Upper lobe of left lung (tissue), 6 donors: ENCODE results near the gene UCP3. TPM values are rescaled to one million over a fixed set of nuclear protein-coding genes. Genes with fewer than 3 reads are reported as not detected.

ENCODE experiments used
- ATAC-seq, 2 donors: fragments of 200-7000 bp; cut with Tn5 transposase; one replicate each; pipeline ENCODE4 v1.9.1; 2022; ENCODE audit warnings: mild to moderate bottlenecking in 2 of 2, moderate library complexity in 2 of 2; ENCODE audit not compliant: low FRiP score in 2 of 2
- DNase-seq, 2 donors: peaks; one replicate each; pipeline ENCODE4 v3.0.0-alpha.2; 2019 to 2020
- H3K27ac ChIP-seq, 4 donors: fragments of 200-600 bp; sonication (generic); one replicate each; pipeline ENCODE4 v1.5.1; 2016 to 2019
- H3K27me3 ChIP-seq, 4 donors: fragments of 200-600 bp; sonication (generic); one replicate each; pipeline ENCODE4 v1.5.1; 2017 to 2019
- H3K36me3 ChIP-seq, 4 donors: fragments of 200-600 bp; sonication (generic); one replicate each; pipeline ENCODE4 v1.5.1; 2016 to 2019
- H3K4me1 ChIP-seq, 4 donors: fragments of 200-600 bp; sonication (generic); one replicate each; pipeline ENCODE4 v1.5.1; 2018 to 2019
- H3K4me3 ChIP-seq, 4 donors: fragments of 200-600 bp; sonication (generic); one replicate each; pipeline ENCODE4 v1.5.1; 2017 to 2019; ENCODE audit warnings: mild to moderate bottlenecking in 2 of 4, moderate library complexity in 1 of 4
- H3K9me3 ChIP-seq, 4 donors: fragments of 200-600 bp; sonication (generic); one replicate each; pipeline ENCODE4 v1.5.1; 2018 to 2019
- EP300 ChIP-seq, 4 donors: sonication (generic); formaldehyde crosslinking; IDR thresholded peaks; one replicate each; pipeline ENCODE4 v1.5.1; 2017; ENCODE audit warnings: antibody characterized with exemption in 4 of 4, control low read depth in 2 of 4
- POLR2A ChIP-seq, 4 donors: fragments of 450-650 bp; IDR thresholded peaks; one replicate each; pipeline ENCODE4 v1.5.1; 2016 to 2017; ENCODE audit warnings: antibody characterized with exemption in 4 of 4, mild to moderate bottlenecking in 2 of 4
- POLR2AphosphoS5 ChIP-seq, 2 donors: sonication (generic); formaldehyde crosslinking; IDR thresholded peaks; one replicate each; pipeline ENCODE4 v1.5.1; 2017; ENCODE audit warnings: antibody characterized with exemption in 2 of 2
- WGBS, 2 donors: methylation state at CpG; one replicate each; pipeline ENCODE4 v1.1.5; 2017 to 2018; 5-methylcytosine and 5-hydroxymethylcytosine counted together
- total RNA-seq, 6 donors: library from RNA; depleted of rRNA in 4 of 6; stranded (reverse); fragments of >200 nt in 4 of 6; gene quantifications; one replicate each; pipeline versions ENCODE4 v1.1.0 to v1.2.1, GENCODE V29; 2016 to 2021
- TF ChIP-seq, protein P1 (sequence below), 6 experiments: fragments of 450-650 bp in 4 of 6; fragments of 200-600 bp in 2 of 6; sonication (generic) in 2 of 6; IDR thresholded peaks; one replicate each; pipeline ENCODE4 v1.5.1; 2016 to 2019; ENCODE audit warnings: antibody characterized with exemption in 6 of 6
- donor health status: DM: no; HTN: no; CAD: no; lungs with moderate emphysema.
- donor health status: DM: no; HTN: yes; CAD: no; lungs with severe emphysema.

UCP3 gene
- total RNA-seq, 6 donors from 2014 or later, result 1.2 to 5.2 (median 2.4) TPM

GRCh38 chr11:74048993-74049392 lies 40.1 kb upstream of the UCP3 start:
- no peak for DNase-seq
- Histone ChIP-seq H3K27me3 (no peaks in the 10 kb centered on the region), H3K4me3 (no peak overlapping the region), H3K27ac (no peak overlapping the region), H3K36me3 (peaks cover 14 to 41% (median 17%) of the 10 kb centered on the region in 4 donors), H3K4me1 (no peaks in the 10 kb centered on the region), H3K9me3 (no peaks in the 10 kb centered on the region)
- TF ChIP-seq EP300 (IDR thresholded peaks at IDR 0.05), result no peak
- TF ChIP-seq, protein P1, sequence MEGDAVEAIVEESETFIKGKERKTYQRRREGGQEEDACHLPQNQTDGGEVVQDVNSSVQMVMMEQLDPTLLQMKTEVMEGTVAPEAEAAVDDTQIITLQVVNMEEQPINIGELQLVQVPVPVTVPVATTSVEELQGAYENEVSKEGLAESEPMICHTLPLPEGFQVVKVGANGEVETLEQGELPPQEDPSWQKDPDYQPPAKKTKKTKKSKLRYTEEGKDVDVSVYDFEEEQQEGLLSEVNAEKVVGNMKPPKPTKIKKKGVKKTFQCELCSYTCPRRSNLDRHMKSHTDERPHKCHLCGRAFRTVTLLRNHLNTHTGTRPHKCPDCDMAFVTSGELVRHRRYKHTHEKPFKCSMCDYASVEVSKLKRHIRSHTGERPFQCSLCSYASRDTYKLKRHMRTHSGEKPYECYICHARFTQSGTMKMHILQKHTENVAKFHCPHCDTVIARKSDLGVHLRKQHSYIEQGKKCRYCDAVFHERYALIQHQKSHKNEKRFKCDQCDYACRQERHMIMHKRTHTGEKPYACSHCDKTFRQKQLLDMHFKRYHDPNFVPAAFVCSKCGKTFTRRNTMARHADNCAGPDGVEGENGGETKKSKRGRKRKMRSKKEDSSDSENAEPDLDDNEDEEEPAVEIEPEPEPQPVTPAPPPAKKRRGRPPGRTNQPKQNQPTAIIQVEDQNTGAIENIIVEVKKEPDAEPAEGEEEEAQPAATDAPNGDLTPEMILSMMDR (IDR thresholded peaks at IDR 0.05), result no peak
- TF ChIP-seq POLR2AphosphoS5 (IDR thresholded peaks at IDR 0.05), result no peak
- no peak for TF ChIP-seq POLR2A (IDR thresholded peaks at IDR 0.05)
- WGBS, 2 donors, result 91 to 99% methylated on average over 5 of the region's 5 CpGs
- no peak for ATAC-seq

DNA sequence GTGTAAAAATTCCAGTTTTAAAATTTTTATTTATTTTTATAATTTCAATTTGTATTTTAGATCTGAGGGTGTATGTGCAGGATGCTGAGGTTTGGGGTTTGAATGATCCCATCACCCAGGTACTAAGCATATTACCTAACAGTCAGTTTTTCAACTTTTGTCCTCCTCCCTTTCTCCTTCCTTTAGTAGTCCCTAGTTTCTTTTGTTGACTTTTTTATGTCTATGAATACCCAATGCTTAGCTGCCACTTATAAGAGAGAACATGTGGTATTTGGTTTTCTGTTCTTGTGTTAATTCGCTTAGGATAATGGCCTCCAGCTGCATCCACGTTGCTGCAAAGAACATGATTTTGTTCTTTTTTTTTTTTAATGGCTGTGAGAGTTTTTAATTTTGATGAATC lies 35.7 kb upstream of the UCP3 start:
- no peak overlapping the region for H3K4me3 ChIP-seq
- peaks cover 18 to 57% (median 23%) of the 10 kb centered on the region in 4 donors for H3K36me3 ChIP-seq
- ATAC-seq (no peak), DNase-seq (no peak)
- no peak for TF ChIP-seq EP300 (IDR thresholded peaks at IDR 0.05)
- TF ChIP-seq POLR2A (IDR thresholded peaks at IDR 0.05), result no peak
- TF ChIP-seq POLR2AphosphoS5 (IDR thresholded peaks at IDR 0.05), result no peak
- TF ChIP-seq, protein P1 (IDR thresholded peaks at IDR 0.05), result no peak
- 79 to 82% methylated on average over 2 of the region's 2 CpGs for WGBS, 2 donors
- no peak overlapping the region for H3K27ac ChIP-seq
- no peaks in the 10 kb centered on the region for H3K4me1 ChIP-seq
- H3K9me3 ChIP-seq, result no peaks in the 10 kb centered on the region
- no peaks in the 10 kb centered on the region for H3K27me3 ChIP-seq

DNA sequence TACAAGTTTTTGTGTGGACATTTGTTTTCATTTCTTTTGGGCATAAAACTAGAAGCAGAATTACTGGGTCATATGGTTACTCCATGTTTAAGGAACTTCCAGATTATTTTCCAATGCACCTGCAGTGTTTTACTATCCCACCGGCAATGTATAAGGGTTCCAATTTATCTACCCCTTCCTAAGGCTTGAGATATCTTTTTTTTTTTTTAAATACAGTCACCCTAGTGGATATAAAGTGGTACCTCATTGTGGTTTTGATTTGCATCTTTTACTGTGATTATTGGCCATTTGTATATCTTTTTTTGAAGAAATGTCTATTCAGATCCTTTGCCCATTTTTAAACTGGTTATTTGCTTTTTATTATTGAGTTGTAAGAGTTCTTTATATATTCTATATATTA lies 34.6 kb upstream of the UCP3 start:
- no peak for DNase-seq
- no peaks in the 10 kb centered on the region for H3K27me3 ChIP-seq
- no peak for ATAC-seq
- 92 to 100% methylated on average over 1 of the region's 1 CpG for WGBS, 2 donors
- H3K4me3 ChIP-seq, result no peak overlapping the region
- H3K9me3 ChIP-seq, result no peaks in the 10 kb centered on the region
- H3K27ac ChIP-seq, result no peak overlapping the region
- H3K36me3 ChIP-seq, result peaks cover 14 to 55% (median 26%) of the 10 kb centered on the region in 4 donors
- H3K4me1 ChIP-seq, result no peaks in the 10 kb centered on the region
- TF ChIP-seq POLR2A (IDR thresholded peaks at IDR 0.05) (no peak), EP300 (IDR thresholded peaks at IDR 0.05) (no peak), POLR2AphosphoS5 (IDR thresholded peaks at IDR 0.05) (no peak)

DNA sequence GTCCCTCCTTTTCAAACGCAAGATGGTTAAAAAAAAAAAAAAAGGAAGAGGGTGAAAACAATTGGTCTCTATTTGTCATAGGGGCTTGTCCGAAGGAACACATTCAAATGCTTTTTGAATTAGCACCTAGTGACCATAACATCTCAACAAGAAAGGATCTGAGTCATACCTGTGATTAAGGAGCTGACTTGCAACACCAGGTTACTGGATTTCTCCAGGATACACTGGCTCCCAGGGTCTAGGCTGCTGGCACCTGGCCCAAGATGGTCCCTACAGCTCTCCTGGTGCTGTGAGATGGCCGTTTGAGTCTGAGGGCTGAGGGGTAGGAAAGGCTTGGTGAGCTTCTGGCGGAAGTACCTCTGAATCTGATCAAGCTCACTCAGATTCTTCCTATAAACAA lies 28.4 kb upstream of the UCP3 start:
- H3K27me3 ChIP-seq, result no peaks in the 10 kb centered on the region
- H3K9me3 ChIP-seq, result no peaks in the 10 kb centered on the region
- no peak for DNase-seq
- no peak for ATAC-seq
- TF ChIP-seq, protein P1 (IDR thresholded peaks at IDR 0.05), result no peak
- no peak for TF ChIP-seq EP300 (IDR thresholded peaks at IDR 0.05)
- no peak for TF ChIP-seq POLR2A (IDR thresholded peaks at IDR 0.05)
- TF ChIP-seq POLR2AphosphoS5 (IDR thresholded peaks at IDR 0.05), result no peak
- H3K36me3 ChIP-seq, result peaks cover 0 to 86% (median 36%) of the 10 kb centered on the region in 4 donors
- no peak overlapping the region for H3K27ac ChIP-seq
- no peak overlapping the region for H3K4me3 ChIP-seq
- WGBS, 2 donors, result 81 to 84% methylated on average over 3 to 4 of the region's 4 CpGs
- H3K4me1 ChIP-seq, result no peaks in the 10 kb centered on the region

- H3K9me3 ChIP-seq, result no peaks in the 10 kb centered on the region
- H3K27ac ChIP-seq, result no peak overlapping the region
- peaks cover 0 to 78% (median 28%) of the 10 kb centered on the region in 4 donors for H3K36me3 ChIP-seq
- H3K4me3 ChIP-seq, result no peak overlapping the region
- DNase-seq, result no peak
- TF ChIP-seq, protein P1 (IDR thresholded peaks at IDR 0.05), result no peak
- TF ChIP-seq EP300 (IDR thresholded peaks at IDR 0.05) (no peak), POLR2A (IDR thresholded peaks at IDR 0.05) (no peak), POLR2AphosphoS5 (IDR thresholded peaks at IDR 0.05) (no peak)
- no peak for ATAC-seq
- 56 to 60% methylated on average over 1 of the region's 1 CpG for WGBS, 2 donors
- H3K4me1 ChIP-seq, result no peaks in the 10 kb centered on the region
- no peaks in the 10 kb centered on the region for H3K27me3 ChIP-seq
Observed at GRCh38 chr11:74035264-74035663, 26.4 kb upstream of the UCP3 start.
